Neural progenitor cell (in vitro differentiated cells): ENCODE data around the gene DEK.

Experiments used
- CTCF ChIP-seq: fragments of 200-600 bp; sonication (generic); IDR thresholded peaks from 2 replicates; pipeline ENCODE4 v1.5.1; 2017; ENCODE audit warnings: antibody characterized with exemption, mild to moderate bottlenecking
- EZH2 ChIP-seq: fragments of 200-600 bp; sonication (generic); IDR thresholded peaks from 2 replicates; pipeline ENCODE4 v1.6.1; 2017; ENCODE audit warnings: antibody characterized with exemption, mild to moderate bottlenecking, moderate library complexity
- EZH2phosphoT487 ChIP-seq: fragments of 200-600 bp; sonication (generic); IDR thresholded peaks from 2 replicates; pipeline ENCODE4 v1.6.1; 2017; ENCODE audit warnings: antibody characterized with exemption

- TF ChIP-seq CTCF (no peak), EZH2 (no peak), EZH2phosphoT487 (no peak)
These were observed 56.9 kb downstream of the DEK start for GRCh38 chr6:18207438-18207837.
